ENCODE measurements around the gene HOXD10. TPM values are rescaled to one million over a fixed set of nuclear protein-coding genes. Genes with fewer than 3 reads are reported as not detected.

The HOXD10 gene
- total RNA-seq, 1 donor from 2014 or later = not detected

DNA sequence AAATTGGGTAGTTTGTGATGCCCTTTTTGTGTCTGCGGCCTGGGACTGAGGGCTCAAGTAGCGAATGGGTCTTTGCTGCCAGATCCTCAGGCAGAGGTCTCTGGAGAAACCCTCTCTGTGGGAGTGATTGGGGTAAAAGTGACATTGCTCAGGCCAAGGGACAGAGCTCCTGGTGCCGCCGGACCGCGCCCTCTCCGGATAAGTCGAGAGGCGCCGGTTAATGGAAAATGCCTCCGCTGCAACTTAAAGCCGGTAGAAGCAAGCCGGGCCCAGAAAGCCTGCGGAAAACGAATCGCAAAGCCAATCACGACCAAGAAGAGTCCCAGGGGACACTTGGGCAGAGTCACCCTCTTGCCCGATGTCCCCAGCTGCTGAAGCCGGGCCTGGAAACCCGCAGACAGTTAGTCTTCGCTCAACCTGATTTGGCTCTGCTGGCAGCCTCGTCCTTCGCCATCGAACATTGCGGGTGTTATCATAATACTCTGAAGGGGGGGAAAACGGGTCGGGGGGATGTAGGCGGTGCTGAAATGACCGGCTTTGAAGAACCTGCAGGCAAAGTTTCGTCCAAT is 17.3 kb upstream of the HOXD10 start:
- Mint-ChIP-seq H3K36me3 (ENCODE audit: low read depth) (no peaks in the 10 kb centered on the region), H3K9me3 (no peaks in the 10 kb centered on the region), H3K4me1 (peaks cover 15% of the 10 kb centered on the region), H3K27ac (no peak overlapping the region), H3K4me3 (no peak overlapping the region), H3K27me3 (peaks cover 81% of the 10 kb centered on the region)
- TF ChIP-seq, protein P1, sequence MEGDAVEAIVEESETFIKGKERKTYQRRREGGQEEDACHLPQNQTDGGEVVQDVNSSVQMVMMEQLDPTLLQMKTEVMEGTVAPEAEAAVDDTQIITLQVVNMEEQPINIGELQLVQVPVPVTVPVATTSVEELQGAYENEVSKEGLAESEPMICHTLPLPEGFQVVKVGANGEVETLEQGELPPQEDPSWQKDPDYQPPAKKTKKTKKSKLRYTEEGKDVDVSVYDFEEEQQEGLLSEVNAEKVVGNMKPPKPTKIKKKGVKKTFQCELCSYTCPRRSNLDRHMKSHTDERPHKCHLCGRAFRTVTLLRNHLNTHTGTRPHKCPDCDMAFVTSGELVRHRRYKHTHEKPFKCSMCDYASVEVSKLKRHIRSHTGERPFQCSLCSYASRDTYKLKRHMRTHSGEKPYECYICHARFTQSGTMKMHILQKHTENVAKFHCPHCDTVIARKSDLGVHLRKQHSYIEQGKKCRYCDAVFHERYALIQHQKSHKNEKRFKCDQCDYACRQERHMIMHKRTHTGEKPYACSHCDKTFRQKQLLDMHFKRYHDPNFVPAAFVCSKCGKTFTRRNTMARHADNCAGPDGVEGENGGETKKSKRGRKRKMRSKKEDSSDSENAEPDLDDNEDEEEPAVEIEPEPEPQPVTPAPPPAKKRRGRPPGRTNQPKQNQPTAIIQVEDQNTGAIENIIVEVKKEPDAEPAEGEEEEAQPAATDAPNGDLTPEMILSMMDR (IDR thresholded peaks at IDR 0.05) = no peak
- DNase-seq (no peak), ATAC-seq (ENCODE audit: low read depth) (no peak)
- ChIA-PET CTCF (interaction anchor here (3.6 kb wide), 1 partner anchor 411 kb away, joined by 53 read pairs; no protein-coding TSS in a partner anchor), POLR2A (no interaction called here)
- intact Hi-C loops (cut with micrococcal nuclease) = loop anchor here (5.0 to 10.0 kb wide), 2 partner anchors 33 to 1064 kb away; no protein-coding TSS in a partner anchor

DNA sequence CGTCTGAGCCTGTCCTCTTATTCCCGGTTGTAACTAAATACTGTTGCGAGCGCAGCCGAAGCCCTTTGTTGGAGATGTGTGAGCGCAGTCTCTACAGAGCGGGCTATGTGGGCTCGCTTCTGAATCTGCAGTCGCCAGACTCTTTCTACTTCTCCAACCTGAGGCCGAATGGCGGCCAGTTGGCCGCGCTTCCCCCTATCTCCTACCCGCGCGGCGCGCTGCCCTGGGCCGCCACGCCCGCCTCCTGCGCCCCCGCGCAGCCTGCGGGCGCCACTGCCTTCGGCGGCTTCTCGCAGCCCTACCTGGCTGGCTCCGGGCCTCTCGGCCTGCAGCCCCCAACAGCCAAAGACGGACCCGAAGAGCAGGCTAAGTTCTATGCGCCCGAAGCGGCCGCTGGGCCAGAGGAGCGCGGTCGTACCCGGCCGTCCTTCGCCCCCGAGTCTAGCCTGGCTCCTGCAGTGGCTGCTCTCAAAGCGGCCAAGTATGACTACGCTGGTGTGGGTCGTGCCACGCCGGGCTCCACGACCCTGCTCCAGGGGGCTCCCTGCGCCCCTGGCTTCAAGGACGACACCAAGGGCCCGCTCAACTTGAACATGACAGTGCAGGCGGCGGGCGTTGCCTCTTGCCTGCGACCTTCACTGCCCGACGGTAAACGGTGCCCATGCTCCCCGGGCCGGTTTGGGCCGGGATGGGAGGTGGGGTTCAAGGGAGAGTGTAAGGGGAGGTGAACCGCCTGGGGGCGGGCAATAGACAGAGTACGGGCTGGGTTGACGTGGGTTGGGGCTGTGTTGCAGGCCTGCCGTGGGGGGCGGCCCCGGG is 16.6 kb upstream of the HOXD10 start, which contains the start of gene HOXD12:
Gene HOXD12, plus strand, starts transcription at position 68 of the 819 bp plus-strand sequence. Its CDS starts 7 bp downstream, at position 75.
- TF ChIP-seq, protein P1 (IDR thresholded peaks at IDR 0.05) = no peak
- CTCF ChIA-PET = no interaction called here
- peaks cover 16% of the 10 kb centered on the region for H3K4me1 Mint-ChIP-seq
- ATAC-seq (ENCODE audit: low read depth) (no peak), DNase-seq (no peak)
- no peaks in the 10 kb centered on the region for H3K9me3 Mint-ChIP-seq
- intact Hi-C loops (cut with micrococcal nuclease) = loop anchor here (5.0 to 10.0 kb wide), 2 partner anchors 32 to 1065 kb away; no protein-coding TSS in a partner anchor
- H3K27me3 Mint-ChIP-seq = peaks cover 81% of the 10 kb centered on the region
- no peak within 1 kb of the TSS for H3K27ac Mint-ChIP-seq
- POLR2A ChIA-PET = no interaction called here
- H3K4me3 Mint-ChIP-seq = no peak within 1 kb of the TSS
- no peaks in the 10 kb centered on the region for H3K36me3 Mint-ChIP-seq (ENCODE audit: low read depth)

DNA sequence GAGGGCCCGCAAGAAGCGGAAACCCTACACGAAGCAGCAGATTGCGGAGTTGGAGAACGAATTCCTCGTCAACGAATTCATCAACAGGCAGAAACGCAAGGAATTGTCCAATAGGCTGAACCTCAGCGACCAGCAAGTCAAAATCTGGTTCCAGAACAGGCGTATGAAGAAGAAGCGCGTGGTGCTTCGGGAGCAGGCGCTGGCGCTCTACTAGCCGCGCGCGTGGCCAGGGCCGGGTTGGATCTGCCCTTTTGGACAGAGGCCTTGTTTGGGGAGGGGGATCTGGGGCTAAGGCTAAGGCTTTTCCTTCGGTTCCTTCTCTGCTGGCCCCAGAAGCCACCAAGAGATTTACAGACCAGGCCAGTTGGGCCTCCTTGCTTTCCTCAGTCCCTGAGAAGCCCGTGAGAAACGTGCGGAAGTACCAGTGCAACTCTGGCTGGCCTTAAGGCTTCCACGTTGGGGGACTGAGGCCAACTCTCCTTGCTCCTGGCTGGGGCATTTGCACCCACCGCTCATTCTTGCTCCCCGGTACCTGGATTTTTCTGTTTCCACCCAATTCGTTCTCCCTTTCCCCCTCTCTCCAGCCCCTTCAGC is 15.9 kb upstream of the HOXD10 start:
- Mint-ChIP-seq H3K27me3 (peaks cover 81% of the 10 kb centered on the region), H3K9me3 (no peaks in the 10 kb centered on the region), H3K4me3 (no peak overlapping the region), H3K4me1 (peaks cover 17% of the 10 kb centered on the region), H3K27ac (no peak overlapping the region), H3K36me3 (ENCODE audit: low read depth) (no peaks in the 10 kb centered on the region)
- no peak for ATAC-seq (ENCODE audit: low read depth)
- intact Hi-C loops (cut with micrococcal nuclease) = no loop called here
- TF ChIP-seq, protein P1 (IDR thresholded peaks at IDR 0.05) = no peak
- DNase-seq = no peak
- CTCF ChIA-PET = no interaction called here
- POLR2A ChIA-PET = no interaction called here

DNA sequence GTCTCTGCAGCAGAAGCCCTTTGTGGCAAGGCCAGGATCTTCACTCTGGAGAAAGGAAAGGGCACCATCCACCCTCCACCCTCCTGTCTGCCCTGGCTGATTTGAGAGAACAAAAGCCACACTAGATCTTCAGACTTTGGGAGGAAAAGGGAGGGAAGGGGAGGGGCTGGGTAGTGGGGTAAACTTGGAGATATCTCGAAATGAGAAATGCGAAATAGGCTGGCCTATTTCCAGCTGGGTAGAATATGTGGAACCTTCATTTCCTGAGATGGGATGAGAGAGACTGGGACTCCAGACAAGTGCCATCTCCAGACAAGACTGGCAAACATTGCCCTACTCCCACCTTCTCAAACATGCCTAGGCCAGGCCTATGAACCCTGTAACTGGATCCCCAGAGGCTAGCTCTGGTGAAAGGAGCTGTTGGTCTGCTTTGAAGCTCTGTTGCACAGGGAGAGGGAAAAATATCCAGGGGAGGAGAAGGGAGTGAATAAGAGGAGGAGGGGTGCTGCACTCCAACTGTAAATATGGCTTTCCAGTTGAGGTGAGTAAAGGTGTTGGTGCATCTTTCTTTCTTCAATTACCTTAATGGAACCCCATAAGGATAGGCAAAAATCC is 15.3 kb upstream of the HOXD10 start:
- Mint-ChIP-seq H3K9me3 (peaks cover 2% of the 10 kb centered on the region), H3K4me3 (no peak overlapping the region), H3K4me1 (peaks cover 23% of the 10 kb centered on the region), H3K36me3 (ENCODE audit: low read depth) (no peaks in the 10 kb centered on the region), H3K27me3 (peaks cover 84% of the 10 kb centered on the region), H3K27ac (no peak overlapping the region)
- intact Hi-C loops (cut with micrococcal nuclease) = no loop called here
- ChIA-PET CTCF (no interaction called here), POLR2A (no interaction called here)
- DNase-seq (no peak), ATAC-seq (ENCODE audit: low read depth) (no peak)
- TF ChIP-seq, protein P1 (IDR thresholded peaks at IDR 0.05) = no peak
